IMR-90 (cell line): Measurements from ENCODE around the gene OR13C9. TPM values are rescaled to one million over a fixed set of nuclear protein-coding genes. Genes with fewer than 3 reads are reported as not detected.

ENCODE experiments used
- ATAC-seq: fragments of 200-7000 bp; cut with Tn5 transposase; 2 replicates; pipeline ENCODE4 v1.9.1; 2020; ENCODE audit warnings: low read depth, mild to moderate bottlenecking, moderate library complexity
- BruUV-seq: library from RNA; stranded (reverse); fragments of 400-500 nt; replicated peaks from 2 replicates; lab custom pipeline; 2021; lab: Mats Ljungman, UMichigan
- CTCF ChIA-PET: fragments of 300-600 bp; formaldehyde crosslinking; extraction: SDS; loops from one replicate; lab custom pipeline; 2021; ENCODE audit warnings: antibody characterized with exemption; lab: Yijun Ruan, JAX
- POLR2A ChIA-PET: fragments of 300-600 bp; sonication (Branson Sonifier 250); formaldehyde crosslinking; loops from one replicate; lab custom pipeline; 2022; ENCODE audit warnings: antibody characterized with exemption; ENCODE audit not compliant: unreplicated experiment; lab: Charles Lee
- DNase-seq: peaks from one replicate; pipeline ENCODE4 v3.0.0; 2013
- H2AFZ ChIP-seq: replicated peaks from 2 replicates; pipeline ENCODE3; 2013; ENCODE audit warnings: low read length, mild to moderate bottlenecking; ENCODE audit not compliant: poor library complexity
- H2AK5ac ChIP-seq: 2 replicates; pipeline ENCODE4 v1.6.1; 2013; ENCODE audit warnings: low read depth, low read length, inconsistent platforms
- H2AK9ac ChIP-seq: replicated peaks from 2 replicates; pipeline ENCODE3; 2013; ENCODE audit warnings: mild to moderate bottlenecking, low read depth, low read length, moderate library complexity; ENCODE audit not compliant: poor library complexity
- H2BK120ac ChIP-seq: 2 replicates; pipeline ENCODE4 v1.6.1; 2013; ENCODE audit warnings: low read depth, low read length, inconsistent platforms
- H2BK15ac ChIP-seq: 3 replicates; pipeline ENCODE4 v1.6.1; 2013; ENCODE audit warnings: low read depth, low read length, inconsistent platforms
- H2BK20ac ChIP-seq: 2 replicates; pipeline ENCODE4 v1.6.1; 2013; ENCODE audit warnings: low read depth, mild to moderate bottlenecking, inconsistent platforms, low read length, moderate library complexity
- H2BK5ac ChIP-seq: 2 replicates; pipeline ENCODE4 v1.6.1; 2013; ENCODE audit warnings: mild to moderate bottlenecking, low read depth, low read length, inconsistent platforms; ENCODE audit not compliant: poor library complexity, severe bottlenecking
- H3K14ac ChIP-seq: replicated peaks from 2 replicates; pipeline ENCODE4 v1.6.1; 2013; ENCODE audit warnings: low read depth, low read length, inconsistent platforms
- H3K18ac ChIP-seq: 2 replicates; pipeline ENCODE4 v1.6.1; 2013; ENCODE audit warnings: low read depth, low read length, control low read depth
- H3K23ac ChIP-seq: 2 replicates; pipeline ENCODE4 v1.6.1; 2013; ENCODE audit warnings: low read depth, low read length, inconsistent platforms
- H3K27ac ChIP-seq: 2 replicates; pipeline ENCODE4 v1.5.1; 2013; ENCODE audit warnings: mild to moderate bottlenecking, control low read depth, low read length; ENCODE audit not compliant: insufficient read depth
- H3K27me3 ChIP-seq: 2 replicates; pipeline ENCODE4 v1.6.1; 2013; ENCODE audit warnings: low read length; ENCODE audit not compliant: control insufficient read depth, insufficient read depth
- H3K36me3 ChIP-seq: 2 replicates; pipeline ENCODE4 v1.6.1; 2013; ENCODE audit warnings: low read length, mixed read lengths; ENCODE audit not compliant: control insufficient read depth, insufficient read depth
- H3K4ac ChIP-seq: 2 replicates; pipeline ENCODE4 v1.6.1; 2013; ENCODE audit warnings: low read depth, low read length, inconsistent platforms
- H3K4me1 ChIP-seq: 2 replicates; pipeline ENCODE4 v1.6.1; 2013; ENCODE audit warnings: low read length, mixed read lengths; ENCODE audit not compliant: control insufficient read depth, insufficient read depth
- H3K4me2 ChIP-seq: 2 replicates; pipeline ENCODE4 v1.6.1; 2013; ENCODE audit warnings: low read depth, mild to moderate bottlenecking, control low read depth, low read length, moderate library complexity
- H3K4me3 ChIP-seq: 2 replicates; pipeline ENCODE4 v1.5.1; 2013; ENCODE audit warnings: low read depth, mild to moderate bottlenecking, control low read depth, low read length, moderate library complexity; ENCODE audit not compliant: insufficient read depth
- H3K56ac ChIP-seq: 2 replicates; pipeline ENCODE4 v1.6.1; 2013; ENCODE audit warnings: low read length, inconsistent platforms; ENCODE audit not compliant: insufficient read depth; ENCODE audit errors: extremely low read depth
- H3K79me1 ChIP-seq, 2 experiments: 2 replicates each; pipeline ENCODE4 v1.6.1; 2013; ENCODE audit warnings: low read length in 2 of 2, inconsistent platforms in 1 of 2, low read depth in 1 of 2
- H3K9ac ChIP-seq: 2 replicates; pipeline ENCODE4 v1.6.1; 2013; ENCODE audit warnings: low read depth, low read length, control low read depth
- H3K9me1 ChIP-seq: 2 replicates; pipeline ENCODE4 v1.6.1; 2013; ENCODE audit warnings: low read length, inconsistent platforms; ENCODE audit not compliant: insufficient read depth
- H3K9me3 ChIP-seq: 2 replicates; pipeline ENCODE4 v1.6.1; 2013; ENCODE audit warnings: low read length; ENCODE audit not compliant: control insufficient read depth, insufficient read depth
- H4K20me1 ChIP-seq: 2 replicates; pipeline ENCODE4 v1.6.1; 2013; ENCODE audit warnings: low read length, inconsistent platforms; ENCODE audit not compliant: insufficient read depth
- H4K5ac ChIP-seq: 2 replicates; pipeline ENCODE4 v1.6.1; 2013; ENCODE audit warnings: mild to moderate bottlenecking, low read depth, low read length, control low read depth
- H4K8ac ChIP-seq, 2 experiments: 2 replicates each; pipeline ENCODE4 v1.6.1; 2013; ENCODE audit warnings: low read depth in 2 of 2, low read length in 2 of 2, control low read depth in 1 of 2, inconsistent platforms in 1 of 2
- H4K91ac ChIP-seq: 2 replicates; pipeline ENCODE4 v1.6.1; 2013; ENCODE audit warnings: low read depth, low read length, inconsistent platforms; ENCODE audit not compliant: insufficient read depth
- BHLHE40 ChIP-seq: fragments of 150-350 bp; IDR thresholded peaks from 2 replicates; pipeline ENCODE4 v1.6.1; 2016; ENCODE audit warnings: mild to moderate bottlenecking, low read depth, low read length
- CEBPB ChIP-seq: IDR thresholded peaks from 2 replicates; pipeline ENCODE4 v1.6.1; 2012; ENCODE audit warnings: low read depth, low read length, improper control_type of control experiment
- CHD1 ChIP-seq: IDR thresholded peaks from 2 replicates; pipeline ENCODE4 v1.6.1; 2012; ENCODE audit warnings: low read depth, low read length, improper control_type of control experiment
- CTCF ChIP-seq: conservative IDR thresholded peaks from 2 replicates; pipeline ENCODE4 v1.5.1; 2012; ENCODE audit warnings: mild to moderate bottlenecking, low read depth, low read length, improper control_type of control experiment
- ELK1 ChIP-seq: fragments of 150-350 bp; IDR thresholded peaks from 2 replicates; pipeline ENCODE4 v1.6.1; 2016; ENCODE audit warnings: low read depth, mild to moderate bottlenecking, low read length, moderate library complexity, borderline replicate concordance
- FOS ChIP-seq: fragments of 150-350 bp; IDR thresholded peaks from 2 replicates; pipeline ENCODE4 v1.6.1; 2016; ENCODE audit warnings: low read depth, low read length
- MAFK ChIP-seq: IDR thresholded peaks from 2 replicates; pipeline ENCODE4 v1.6.1; 2012; ENCODE audit warnings: low read depth, low read length, improper control_type of control experiment
- MAZ ChIP-seq: IDR thresholded peaks from 2 replicates; pipeline ENCODE4 v1.6.1; 2012; ENCODE audit warnings: low read depth, mild to moderate bottlenecking, low read length, improper control_type of control experiment, moderate library complexity, borderline replicate concordance
- MXI1 ChIP-seq: IDR thresholded peaks from 2 replicates; pipeline ENCODE4 v1.6.1; 2012; ENCODE audit warnings: low read depth, mild to moderate bottlenecking, low read length, moderate library complexity, borderline replicate concordance
- NFE2L2 ChIP-seq: fragments of 150-350 bp; IDR thresholded peaks from 2 replicates; pipeline ENCODE4 v1.6.1; 2016; ENCODE audit warnings: low read depth, mild to moderate bottlenecking, low read length
- POLR2A ChIP-seq: IDR thresholded peaks from 2 replicates; pipeline ENCODE4 v1.6.1; 2012; ENCODE audit warnings: mild to moderate bottlenecking, low read depth, low read length
- RAD21 ChIP-seq: IDR thresholded peaks from 2 replicates; pipeline ENCODE4 v1.6.1; 2012; ENCODE audit warnings: low read length, improper control_type of control experiment
- RCOR1 ChIP-seq: IDR thresholded peaks from 2 replicates; pipeline ENCODE4 v1.6.1; 2012; ENCODE audit warnings: mild to moderate bottlenecking, low read length, improper control_type of control experiment; ENCODE audit not compliant: insufficient replicate concordance
- RFX5 ChIP-seq: IDR thresholded peaks from 2 replicates; pipeline ENCODE4 v1.8.0; 2012; ENCODE audit warnings: low read depth, mild to moderate bottlenecking, low read length, moderate library complexity
- SMC3 ChIP-seq: fragments of 150-350 bp; IDR thresholded peaks from 2 replicates; pipeline ENCODE4 v1.6.1; 2016; ENCODE audit warnings: low read depth, mild to moderate bottlenecking, antibody characterized with exemption, low read length, moderate library complexity
- USF2 ChIP-seq: fragments of 150-350 bp; IDR thresholded peaks from 2 replicates; pipeline ENCODE4 v1.6.1; 2017; ENCODE audit warnings: mild to moderate bottlenecking, antibody characterized with exemption, low read length, low read depth
- dilution Hi-C: fragments of 300-500 bp; cut with HindIII; formaldehyde crosslinking; loops from one replicate; pipeline ENCODE4 v1.14.3; 2018; ENCODE audit warnings: low sequenced_read_pairs; ENCODE audit not compliant: unreplicated experiment
- in situ Hi-C: fragments of 300-500 bp; cut with MboI; formaldehyde crosslinking; loops from 3 replicates; pipeline ENCODE4 v1.14.3; 2019; ENCODE audit warnings: low sequenced_read_pairs, inconsistent platforms, mixed read lengths
- intact Hi-C: fragments of 100-400 bp; cut with micrococcal nuclease; formaldehyde crosslinking; loops from 2 replicates; pipeline ENCODE4 v1.10.0; 2022
- polyA plus RNA-seq, 3 experiments: library from polyadenylated mRNA; depleted of rRNA; stranded (reverse); fragments of >200 nt; gene quantifications; 2 replicates each; pipeline ENCODE4 v1.2.3, GENCODE V29; 2012; ENCODE audit warnings: low replicate concordance in 1 of 3
- total RNA-seq: library from RNA; depleted of rRNA; stranded (reverse); fragments of >200 nt; gene quantifications from 2 replicates; pipeline ENCODE4 v1.2.3, GENCODE V29; 2012

The OR13C9 gene
- total and polyA plus RNA-seq, 2 of the 4 experiments (the other 2 are of a cell fraction) = not detected

- in situ Hi-C loops = no loop called here
Measured at GRCh38 chr9:104635456-104635855, 17.5 kb upstream of the OR13C9 start.

More at GRCh38 chr9:104635456-104635855, 17.5 kb upstream of the OR13C9 start:
- Histone ChIP-seq H3K9me3 (peaks cover 19% of the 10 kb centered on the region), H4K5ac (no peak overlapping the region), H2AFZ (no peak overlapping the region), H3K4me1 (no peaks in the 10 kb centered on the region), H3K4me3 (no peak overlapping the region), H3K36me3 (no peaks in the 10 kb centered on the region), H2AK5ac (no peak overlapping the region), H4K20me1 (no peaks in the 10 kb centered on the region), H2AK9ac (no peak overlapping the region), H2BK20ac (no peak overlapping the region), H3K27me3 (no peaks in the 10 kb centered on the region), H3K18ac (no peak overlapping the region), H3K14ac (no peak overlapping the region), H2BK15ac (no peak overlapping the region), H2BK5ac (no peak overlapping the region), H3K79me1 (no peaks in the 10 kb centered on the region), H3K4ac (no peak overlapping the region), H3K9me1 (no peaks in the 10 kb centered on the region), H4K8ac (no peak overlapping the region), H3K27ac (no peak overlapping the region), H3K4me2 (no peak overlapping the region), H3K56ac (no peak overlapping the region), H2BK120ac (no peak overlapping the region), H4K91ac (no peak overlapping the region), H3K9ac (no peak overlapping the region), H3K23ac (no peak overlapping the region)
- ChIA-PET CTCF (no interaction called here), POLR2A (no interaction called here)
- ATAC-seq = no peak
- dilution Hi-C loops (no loop called here), intact Hi-C loops (no loop called here)
- BruUV-seq = no TSS peak
- no peak for DNase-seq
- TF ChIP-seq CEBPB (no peak), ELK1 (no peak), USF2 (no peak), CHD1 (no peak), NFE2L2 (no peak), RAD21 (no peak), BHLHE40 (no peak), CTCF (no peak), MAFK (no peak), MXI1 (no peak), MAZ (no peak), SMC3 (no peak), RFX5 (no peak), RCOR1 (no peak), FOS (no peak), POLR2A (no peak)
